Measurements from ENCODE around the gene RNU2-63P. TPM values are rescaled to one million over a fixed set of nuclear protein-coding genes. Genes with fewer than 3 reads are reported as not detected.
"Not testable (repeated sequence)": the region's sequence is repeated elsewhere in the genome, so short reads cannot be mapped to it uniquely, and the experiment has no call there.

RNU2-63P gene
- total RNA-seq, 1 experiment from 2014 or later, result not detected

DNA sequence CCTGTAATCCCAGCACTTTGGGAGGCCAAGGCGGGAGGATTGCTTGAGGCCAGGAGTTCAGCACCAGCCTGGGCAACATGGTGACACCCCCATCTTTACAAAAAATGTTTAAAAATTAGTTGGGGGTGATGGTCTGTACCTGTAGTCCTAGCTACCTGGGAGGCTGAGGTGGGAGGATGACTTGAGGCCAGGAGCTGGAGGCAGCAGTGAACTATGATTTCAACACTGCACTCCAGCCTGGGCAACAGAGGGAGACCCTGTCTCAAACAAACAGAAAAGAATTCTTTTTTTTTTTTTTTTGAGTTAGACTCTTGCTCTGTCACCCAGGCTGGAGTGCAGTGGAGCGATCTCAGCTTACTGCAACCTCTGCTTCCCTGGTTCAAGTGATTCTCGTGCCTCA is 15.9 kb downstream of the RNU2-63P start:
- DNase-seq (ENCODE audit: low read depth); in situ Hi-C loops (cut with HindIII; ENCODE audit: low pct_unique_long_range_greater_than_20kb, low sequenced_read_pairs): not testable (repeated sequence)

DNA sequence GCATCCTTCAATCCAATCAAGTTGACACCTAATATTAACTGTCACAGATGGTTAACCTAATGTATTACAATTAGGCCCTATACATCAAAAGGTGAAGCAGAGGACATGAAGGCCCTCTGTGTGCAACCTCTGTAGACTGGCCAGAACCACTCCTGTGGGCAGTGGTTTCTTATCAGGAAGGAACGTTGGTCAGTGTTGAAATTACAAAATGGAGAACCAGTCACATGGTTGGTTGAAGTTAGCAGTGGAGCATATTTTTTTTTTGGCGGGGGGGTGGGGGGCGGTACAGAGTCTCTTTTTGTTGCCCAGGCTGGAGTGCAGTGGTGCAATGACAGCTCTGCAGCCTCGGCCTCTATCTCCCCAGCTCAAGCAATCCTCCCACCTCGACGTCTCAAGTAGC is 19.8 kb downstream of the RNU2-63P start:
- in situ Hi-C loops (cut with HindIII; ENCODE audit: low pct_unique_long_range_greater_than_20kb, low sequenced_read_pairs), result no loop called here
- DNase-seq (ENCODE audit: low read depth), result no peak

DNA sequence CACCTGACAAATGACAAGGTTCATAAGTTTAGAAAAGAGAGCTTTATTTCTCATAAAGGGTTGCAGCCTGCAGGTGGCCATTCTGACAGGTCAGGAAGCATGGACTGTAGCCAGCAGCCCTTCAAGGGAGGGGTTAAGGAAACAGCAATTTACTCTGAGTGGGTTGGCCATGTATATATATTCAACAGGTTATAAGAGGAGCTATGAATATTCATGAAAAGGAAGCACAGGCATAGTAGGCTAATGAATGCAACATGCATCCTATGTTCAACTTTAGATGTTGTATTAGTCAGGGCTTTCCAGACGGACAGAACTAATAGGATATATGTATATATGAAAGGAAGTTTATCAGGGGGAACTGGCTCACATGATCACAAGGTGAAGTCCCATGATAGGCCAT is 20.6 kb downstream of the RNU2-63P start:
- in situ Hi-C loops (cut with HindIII; ENCODE audit: low pct_unique_long_range_greater_than_20kb, low sequenced_read_pairs), result no loop called here

DNA sequence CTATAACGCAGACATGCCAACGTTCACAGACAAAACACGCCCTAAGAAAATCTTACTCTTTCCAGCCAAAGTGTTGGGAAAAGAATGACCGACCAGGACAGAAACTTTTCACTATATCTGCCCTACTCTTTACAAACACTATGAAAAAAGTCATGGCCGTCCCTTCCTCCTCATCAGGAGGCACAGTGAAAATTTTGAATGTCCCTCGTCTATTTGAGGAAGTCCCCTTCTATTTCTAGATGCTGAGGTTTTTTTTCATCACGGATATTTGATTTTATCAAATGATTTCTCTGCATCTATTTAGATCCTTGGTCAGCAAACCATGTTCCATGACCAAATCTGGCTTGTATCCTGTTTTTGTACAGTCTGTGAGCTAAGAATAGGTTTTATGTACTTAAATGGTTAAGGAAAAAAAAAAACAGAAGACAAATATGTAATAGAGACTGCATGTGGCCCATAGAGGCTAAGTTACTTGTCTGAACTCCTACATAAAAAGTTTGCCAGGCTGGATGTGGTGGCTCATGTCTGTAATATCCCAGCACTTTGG is 22.0 kb downstream of the RNU2-63P start:
- in situ Hi-C loops (cut with HindIII; ENCODE audit: low pct_unique_long_range_greater_than_20kb, low sequenced_read_pairs); DNase-seq (ENCODE audit: low read depth): not testable (repeated sequence)

More for the DNA sequence above, 20.6 kb downstream of the RNU2-63P start:
- no peak for DNase-seq (ENCODE audit: low read depth)

DNA sequence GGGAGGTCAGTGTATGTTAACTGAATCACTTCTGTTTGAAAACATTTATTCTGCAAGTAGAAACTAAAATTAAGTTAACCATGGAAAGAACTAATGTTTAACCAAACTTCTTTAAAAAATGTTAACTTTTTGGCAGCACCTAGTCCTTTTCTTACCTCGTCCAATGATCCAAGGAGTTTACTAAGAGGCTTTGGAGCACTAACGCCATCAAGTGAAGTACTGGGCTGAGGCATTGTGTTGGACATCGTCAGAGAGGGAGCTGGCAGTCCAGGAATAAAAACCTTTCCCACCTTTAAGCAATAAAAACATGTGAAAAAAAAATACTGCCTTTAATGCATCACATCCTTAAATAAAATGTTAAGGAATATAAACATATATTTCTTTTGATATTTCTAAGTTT is 23.8 kb downstream of the RNU2-63P start:
- DNase-seq (ENCODE audit: low read depth); in situ Hi-C loops (cut with HindIII; ENCODE audit: low pct_unique_long_range_greater_than_20kb, low sequenced_read_pairs): not testable (repeated sequence)

DNA sequence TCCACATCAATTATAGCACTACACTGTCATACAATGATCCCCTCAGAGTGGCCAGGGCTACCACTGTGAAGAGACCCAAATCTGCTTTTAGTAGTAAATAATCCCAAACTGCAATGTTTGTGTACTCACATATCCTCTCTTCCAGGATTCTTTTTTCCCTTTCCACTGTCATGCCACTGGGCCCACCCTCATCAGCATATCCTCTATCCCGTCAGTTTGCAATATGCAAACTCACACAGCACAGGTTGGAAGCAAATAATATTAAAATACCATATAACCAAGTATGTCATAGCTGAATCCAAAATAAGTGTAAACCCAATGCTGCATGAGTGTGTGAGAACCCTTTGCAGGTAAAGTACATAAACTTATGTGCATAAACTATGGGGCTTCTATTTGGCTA is 28.9 kb downstream of the RNU2-63P start:
- DNase-seq (ENCODE audit: low read depth); in situ Hi-C loops (cut with HindIII; ENCODE audit: low pct_unique_long_range_greater_than_20kb, low sequenced_read_pairs): not testable (repeated sequence)

DNA sequence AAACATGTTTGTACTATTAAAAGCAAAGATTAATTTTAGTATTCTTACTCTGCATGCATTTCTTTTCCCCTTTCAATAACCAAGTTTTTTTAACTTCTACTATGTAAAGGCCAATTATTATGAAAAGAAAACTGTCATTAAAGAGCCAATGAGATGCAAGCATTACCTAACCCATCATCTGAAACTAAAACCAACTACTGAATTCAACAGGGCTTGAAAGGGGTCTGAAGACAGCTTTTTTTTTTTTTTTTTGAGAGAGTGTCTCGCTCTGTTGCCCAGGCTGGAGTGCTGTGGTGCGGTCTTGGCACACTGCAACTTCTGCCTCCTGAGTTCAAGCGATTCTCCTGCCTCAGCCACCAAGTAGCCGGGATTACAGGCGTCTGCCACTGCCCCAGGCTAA is 30.4 kb downstream of the RNU2-63P start:
- DNase-seq (ENCODE audit: low read depth); in situ Hi-C loops (cut with HindIII; ENCODE audit: low pct_unique_long_range_greater_than_20kb, low sequenced_read_pairs): not testable (repeated sequence)

DNA sequence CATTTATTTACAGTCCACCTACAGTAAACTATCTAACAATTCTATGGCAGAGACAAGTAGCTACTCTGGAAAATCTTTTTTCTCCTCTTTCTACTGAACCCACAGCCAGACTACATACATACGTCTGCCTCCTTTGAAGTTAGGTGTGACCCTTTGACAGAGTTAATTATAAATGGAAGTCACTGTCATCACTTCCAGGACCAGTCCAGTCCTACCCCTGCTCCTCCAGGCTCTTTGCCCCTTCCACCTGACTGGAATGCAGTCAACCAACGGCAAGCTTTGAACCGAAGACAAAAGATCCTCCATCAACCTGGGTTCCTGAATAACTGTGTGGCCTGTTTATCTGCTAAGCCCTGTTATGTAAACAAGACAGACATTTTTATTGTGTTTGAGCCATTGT is 35.2 kb downstream of the RNU2-63P start:
- in situ Hi-C loops (cut with HindIII; ENCODE audit: low pct_unique_long_range_greater_than_20kb, low sequenced_read_pairs); DNase-seq (ENCODE audit: low read depth): not testable (repeated sequence)

DNA sequence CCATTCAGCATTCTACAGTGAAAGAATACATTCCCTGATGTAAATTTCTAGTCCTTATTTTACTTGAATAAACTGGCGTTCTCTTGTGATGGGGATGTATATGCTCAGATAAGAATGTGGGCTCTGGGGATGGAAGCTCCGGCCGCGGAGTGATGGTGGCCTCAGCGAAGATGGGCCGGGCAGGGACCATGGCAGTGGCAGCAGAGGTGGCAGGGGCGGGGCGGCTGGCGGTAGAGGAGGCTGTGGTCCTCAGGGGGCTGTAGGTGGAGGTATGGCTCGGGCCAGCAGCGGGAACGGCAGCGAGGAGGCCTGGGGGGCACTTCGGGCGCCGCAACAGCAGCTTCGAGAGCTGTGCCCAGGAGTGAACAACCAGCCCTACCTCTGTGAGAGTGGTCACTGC is 44.0 kb downstream of the RNU2-63P start:
- in situ Hi-C loops (cut with HindIII; ENCODE audit: low pct_unique_long_range_greater_than_20kb, low sequenced_read_pairs); DNase-seq (ENCODE audit: low read depth): not testable (repeated sequence)

Other genes starting within 250 kb of the RNU2-63P start
- not detected in 2 replicates for gene RGPD2, start 190.8 kb downstream of the RNU2-63P start, total RNA-seq (2014; rRNA removed; shearing (Covaris generic); ENCODE audit: low replicate concordance)
- 34.5 and 42.9 TPM in 2 replicates for gene KRCC1, start 39.2 kb upstream of the RNU2-63P start, total RNA-seq (2014; rRNA removed; shearing (Covaris generic); ENCODE audit: low replicate concordance)
- not detected in 2 replicates for gene SMYD1, start 51.3 kb upstream of the RNU2-63P start, total RNA-seq (2014; rRNA removed; shearing (Covaris generic); ENCODE audit: low replicate concordance)
- not detected in 2 replicates for gene FABP1, start 111.5 kb upstream of the RNU2-63P start, total RNA-seq (2014; rRNA removed; shearing (Covaris generic); ENCODE audit: low replicate concordance)
- gene THNSL2, start 153.8 kb upstream of the RNU2-63P start, total RNA-seq (2014; rRNA removed; shearing (Covaris generic); ENCODE audit: low replicate concordance), result not detected in 2 replicates